Measurements from ENCODE around the gene STKLD1. TPM values are rescaled to one million over a fixed set of nuclear protein-coding genes. Genes with fewer than 3 reads are reported as not detected.

The STKLD1 gene
- total RNA-seq, 3 donors from 2014 or later (not counting 1 experiment from before 2014, with no cell fraction given): 0.53 to 2.9 (median 1.1) TPM

DNA sequence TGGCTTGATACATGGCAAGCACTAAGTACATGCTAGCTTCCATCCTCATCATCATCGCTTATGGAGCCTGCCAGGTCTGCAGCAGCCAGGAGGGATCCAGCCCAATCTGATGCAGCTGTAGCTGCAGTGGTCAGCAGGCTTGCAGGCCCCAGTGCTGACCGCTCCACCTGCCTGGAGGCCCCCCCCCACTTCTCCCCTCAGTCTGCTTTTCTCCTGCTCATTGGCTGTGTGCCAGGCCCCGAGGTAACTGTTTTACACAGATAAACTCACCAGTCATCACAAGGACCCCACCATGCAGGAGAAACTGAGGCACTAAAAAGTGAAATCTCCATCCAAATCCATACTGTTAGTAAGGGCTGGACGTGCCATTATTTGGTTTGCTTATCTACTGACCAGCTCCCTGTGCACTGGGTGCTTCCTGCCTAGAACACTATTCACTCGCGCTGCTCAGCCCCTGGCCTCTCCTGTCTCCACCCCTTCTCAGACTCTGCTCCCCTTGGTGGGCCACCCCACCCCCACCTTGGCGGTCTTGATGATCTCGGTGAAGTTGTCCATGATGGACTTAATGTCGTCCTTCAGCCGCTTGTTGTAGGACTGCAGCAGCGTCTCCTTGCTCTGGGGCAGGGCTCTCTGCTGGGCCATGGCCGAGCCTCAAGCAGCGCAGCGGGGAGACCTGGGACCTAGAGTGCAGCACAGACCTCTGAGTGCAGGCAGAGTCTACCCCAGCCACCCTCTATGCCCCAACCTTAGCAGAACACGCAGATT, 30.0 kb upstream of the STKLD1 start:
- no peak overlapping the region for H3K4me3 ChIP-seq (ENCODE audit: low read length)
- no peak for DNase-seq
- no peaks in the 10 kb centered on the region for H3K27me3 Mint-ChIP-seq (ENCODE audit: low read depth in 2 of 2)
- H3K9me3 ChIP-seq (ENCODE audit: control insufficient read depth, insufficient read depth, low read length): no peaks in the 10 kb centered on the region
- no peak overlapping the region for H3K27ac ChIP-seq (ENCODE audit: low read length)
- H3K4me1 Mint-ChIP-seq: peaks cover 50 to 54% of the 10 kb centered on the region in 2 donors
- ATAC-seq: no peak
- peaks cover 40% of the 10 kb centered on the region for H3K36me3 ChIP-seq (ENCODE audit: control insufficient read depth, insufficient read depth, low read length)
- H3K27me3 ChIP-seq (ENCODE audit: control insufficient read depth, insufficient read depth, low read length): no peaks in the 10 kb centered on the region
- WGBS (ENCODE audit: insufficient coverage): 91% methylated on average over 15 of the region's 15 CpGs
- TF ChIP-seq, protein P1, sequence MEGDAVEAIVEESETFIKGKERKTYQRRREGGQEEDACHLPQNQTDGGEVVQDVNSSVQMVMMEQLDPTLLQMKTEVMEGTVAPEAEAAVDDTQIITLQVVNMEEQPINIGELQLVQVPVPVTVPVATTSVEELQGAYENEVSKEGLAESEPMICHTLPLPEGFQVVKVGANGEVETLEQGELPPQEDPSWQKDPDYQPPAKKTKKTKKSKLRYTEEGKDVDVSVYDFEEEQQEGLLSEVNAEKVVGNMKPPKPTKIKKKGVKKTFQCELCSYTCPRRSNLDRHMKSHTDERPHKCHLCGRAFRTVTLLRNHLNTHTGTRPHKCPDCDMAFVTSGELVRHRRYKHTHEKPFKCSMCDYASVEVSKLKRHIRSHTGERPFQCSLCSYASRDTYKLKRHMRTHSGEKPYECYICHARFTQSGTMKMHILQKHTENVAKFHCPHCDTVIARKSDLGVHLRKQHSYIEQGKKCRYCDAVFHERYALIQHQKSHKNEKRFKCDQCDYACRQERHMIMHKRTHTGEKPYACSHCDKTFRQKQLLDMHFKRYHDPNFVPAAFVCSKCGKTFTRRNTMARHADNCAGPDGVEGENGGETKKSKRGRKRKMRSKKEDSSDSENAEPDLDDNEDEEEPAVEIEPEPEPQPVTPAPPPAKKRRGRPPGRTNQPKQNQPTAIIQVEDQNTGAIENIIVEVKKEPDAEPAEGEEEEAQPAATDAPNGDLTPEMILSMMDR (IDR thresholded peaks at IDR 0.05): no peak
- H3K9me3 Mint-ChIP-seq: no peaks in the 10 kb centered on the region
- H3K4me1 ChIP-seq (ENCODE audit: control insufficient read depth, insufficient read depth, low read length): peaks cover 53% of the 10 kb centered on the region
- peak overlapping the region in 1 of 2 donors; percentile 94 for H3K27ac Mint-ChIP-seq
- peak overlapping the region; percentile 85 for H3K4me3 Mint-ChIP-seq
- peaks cover 7% of the 10 kb centered on the region for H3K36me3 Mint-ChIP-seq
- intact Hi-C loops (cut with micrococcal nuclease): no loop called here

DNA sequence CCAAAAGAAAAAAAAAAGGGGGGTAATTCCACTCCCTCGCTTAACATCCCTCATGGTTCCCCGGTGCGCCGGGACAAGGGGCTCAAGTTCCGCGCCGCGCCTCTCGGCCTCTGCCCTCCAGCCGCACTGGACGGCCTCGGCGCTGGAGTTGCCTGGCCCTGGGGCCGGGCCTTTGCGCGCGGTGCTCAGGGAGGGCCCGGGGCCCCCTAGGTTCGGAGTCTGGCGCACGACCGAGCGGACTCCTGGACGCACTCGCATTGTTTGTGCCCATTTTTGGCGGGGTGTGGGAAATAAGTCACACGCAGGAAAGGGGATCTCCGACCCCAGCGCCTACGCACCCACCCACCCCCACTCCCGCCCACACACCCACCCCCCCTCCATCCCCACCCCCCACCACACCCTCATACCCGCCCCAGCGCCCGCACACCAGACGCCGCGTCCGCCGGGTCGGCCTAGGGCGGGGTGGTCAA, 28.6 kb upstream of the STKLD1 start:
- H3K36me3 ChIP-seq (ENCODE audit: control insufficient read depth, insufficient read depth, low read length): peaks cover 53% of the 10 kb centered on the region
- peak overlapping the region; percentile 75 for H3K27ac ChIP-seq (ENCODE audit: low read length)
- no peaks in the 10 kb centered on the region for H3K9me3 Mint-ChIP-seq
- peak overlapping the region; percentile 76 for H3K4me3 ChIP-seq (ENCODE audit: low read length)
- H3K27ac Mint-ChIP-seq: peak overlapping the region; percentile 94 to 95
- 0% methylated on average over 35 of the region's 41 CpGs for WGBS (ENCODE audit: insufficient coverage)
- no peaks in the 10 kb centered on the region for H3K27me3 Mint-ChIP-seq (ENCODE audit: low read depth in 2 of 2)
- peak in 1 of 2 donors; percentile 79 for DNase-seq
- intact Hi-C loops (cut with micrococcal nuclease): no loop called here
- no peaks in the 10 kb centered on the region for H3K9me3 ChIP-seq (ENCODE audit: control insufficient read depth, insufficient read depth, low read length)
- ATAC-seq: peak; percentile 46 to 59 (median 53)
- peaks cover 12% of the 10 kb centered on the region for H3K36me3 Mint-ChIP-seq
- TF ChIP-seq, protein P1 (IDR thresholded peaks at IDR 0.05): no peak
- peaks cover 38 to 40% of the 10 kb centered on the region in 2 donors for H3K4me1 Mint-ChIP-seq
- H3K4me3 Mint-ChIP-seq: peak overlapping the region; percentile 100
- peaks cover 40% of the 10 kb centered on the region for H3K4me1 ChIP-seq (ENCODE audit: control insufficient read depth, insufficient read depth, low read length)
- H3K27me3 ChIP-seq (ENCODE audit: control insufficient read depth, insufficient read depth, low read length): no peaks in the 10 kb centered on the region

DNA sequence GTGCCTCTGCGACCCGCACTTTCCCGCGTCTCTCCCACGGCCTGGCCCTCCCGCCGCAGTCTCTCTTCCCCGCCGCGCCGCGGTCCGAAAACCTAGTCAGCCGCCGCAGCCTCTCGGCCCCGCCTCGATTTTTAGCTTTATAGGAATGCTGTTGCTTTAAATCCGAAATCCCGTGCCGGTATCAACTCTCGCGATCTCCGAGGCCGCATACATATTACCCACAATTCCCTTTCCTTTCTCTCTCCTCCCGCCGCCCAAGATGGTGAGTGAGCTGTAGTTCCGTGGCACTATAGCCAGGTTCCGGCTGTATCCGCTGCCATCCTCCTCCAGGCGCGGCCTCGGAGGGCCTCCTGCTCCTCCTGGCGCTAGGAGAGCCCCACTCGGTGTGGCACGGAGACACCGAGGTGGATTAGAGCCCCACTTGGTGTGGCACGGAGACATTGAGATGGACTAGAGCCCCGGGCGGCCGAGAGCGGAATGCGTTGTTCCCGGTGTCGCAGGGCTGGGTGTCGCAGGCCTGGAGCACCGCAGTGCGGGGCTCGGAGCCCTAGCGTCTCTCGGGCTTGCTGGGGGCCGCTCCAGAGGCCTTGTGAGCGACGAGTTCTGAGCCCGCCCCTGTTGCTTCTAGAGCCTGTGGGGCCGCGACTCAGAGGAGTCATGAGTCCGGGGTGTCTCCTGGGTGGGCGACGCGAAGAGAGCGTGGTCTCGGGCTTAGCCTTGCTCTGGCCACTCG, 28.0 kb upstream of the STKLD1 start, which contains the start of the genes MED22 and RPL7A:
MED22 (minus strand) TSS at position 147 of the 733 bp plus-strand sequence. CDS start 1,469 bp downstream, outside the sequence.
RPL7A (plus strand) TSS at position 234 of the 733 bp plus-strand sequence; CDS start at position 260, 26 bp downstream.
- H3K27me3 Mint-ChIP-seq (ENCODE audit: low read depth in 2 of 2): no peaks in the 10 kb centered on the region
- TF ChIP-seq, protein P1 (IDR thresholded peaks at IDR 0.05): no peak
- ATAC-seq: peak; percentile 90 to 96 (median 93)

More for the DNA sequence above, 28.0 kb upstream of the STKLD1 start, which contains the start of the genes MED22 and RPL7A:
- peak; percentile 87 to 97 for DNase-seq
- Mint-ChIP-seq H3K27ac (peak within 1 kb of the TSS; percentile 94 to 95), H3K9me3 (no peaks in the 10 kb centered on the region), H3K4me3 (peak within 1 kb of the TSS; percentile 100), H3K36me3 (peaks cover 12% of the 10 kb centered on the region), H3K4me1 (peaks cover 42 to 44% of the 10 kb centered on the region in 2 donors)
- under 1% methylated on average over 64 of the region's 64 CpGs for WGBS (ENCODE audit: insufficient coverage)
- Histone ChIP-seq H3K27me3 (ENCODE audit: control insufficient read depth, insufficient read depth, low read length) (no peaks in the 10 kb centered on the region), H3K4me1 (ENCODE audit: control insufficient read depth, insufficient read depth, low read length) (peaks cover 35% of the 10 kb centered on the region), H3K9me3 (ENCODE audit: control insufficient read depth, insufficient read depth, low read length) (no peaks in the 10 kb centered on the region), H3K27ac (ENCODE audit: low read length) (peak within 1 kb of the TSS; percentile 75), H3K36me3 (ENCODE audit: control insufficient read depth, insufficient read depth, low read length) (peaks cover 54% of the 10 kb centered on the region), H3K4me3 (ENCODE audit: low read length) (peak within 1 kb of the TSS; percentile 76)
- intact Hi-C loops (cut with micrococcal nuclease): loop anchor here (1.0 kb wide), 2 partner anchors 12 to 28 kb away; partner anchors contain the start of genes STKLD1, SURF4 and SURF6
